K562 (cell line): ENCODE data around the gene HAPSTR1. TPM values are rescaled to one million over a fixed set of nuclear protein-coding genes. Genes with fewer than 3 reads are reported as not detected.

ENCODE experiments used
- ARID2 ChIP-seq: fragments of 450-650 bp; IDR thresholded peaks from 2 replicates; pipeline ENCODE4 v1.6.1; 2017; ENCODE audit warnings: antibody characterized with exemption, mild to moderate bottlenecking
- ARID3A ChIP-seq: IDR thresholded peaks from 2 replicates; pipeline ENCODE4 v1.6.1; 2012; ENCODE audit warnings: low read depth, low read length, improper control_type of control experiment, borderline replicate concordance
- BCL6 ChIP-seq: fragments of 250-450 bp; sonication (Bioruptor Pico); IDR thresholded peaks from 2 replicates; pipeline ENCODE4 v1.4.0; 2020
- CTBP1 ChIP-seq: fragments of 450-650 bp; IDR thresholded peaks from 2 replicates; pipeline ENCODE4 v1.6.1; 2016; ENCODE audit warnings: borderline replicate concordance
- ESRRA ChIP-seq: fragments of 450-650 bp; IDR thresholded peaks from 2 replicates; pipeline ENCODE4 v1.6.1; 2014; ENCODE audit warnings: low read depth, mild to moderate bottlenecking, moderate library complexity, borderline replicate concordance
- HDAC2 ChIP-seq: fragments of 450-650 bp; IDR thresholded peaks from 2 replicates; pipeline ENCODE4 v1.6.1; 2016; ENCODE audit warnings: mild to moderate bottlenecking
- HDGF ChIP-seq: fragments of 450-650 bp; IDR thresholded peaks from 2 replicates; pipeline ENCODE4 v1.6.1; 2016
- JUN ChIP-seq, 2 experiments: sonication (generic) in 1 of 2; formaldehyde crosslinking in 1 of 2; IDR thresholded peaks; 2 replicates each; pipeline versions ENCODE4 v1.6.1 to v1.8.0; 2012 to 2022; ENCODE audit warnings: borderline replicate concordance in 2 of 2, mild to moderate bottlenecking in 2 of 2, improper control_type of control experiment in 1 of 2, low read depth in 1 of 2, low read length in 1 of 2, missing genetic modification reagents in 1 of 2
- LCOR ChIP-seq: sonication (generic); formaldehyde crosslinking; IDR thresholded peaks from 2 replicates; pipeline ENCODE4 v1.8.0; 2022; ENCODE audit warnings: mild to moderate bottlenecking, missing genetic modification reagents
- POLR2A ChIP-seq: fragments of 450-650 bp; conservative IDR thresholded peaks from 2 replicates; pipeline ENCODE4 v1.6.1; 2016
- PRPF4 ChIP-seq: fragments of 200-400 bp; formaldehyde crosslinking; IDR thresholded peaks from one replicate; pipeline ENCODE4 v1.6.1; 2017; ENCODE audit warnings: low read length, low read depth, mild to moderate bottlenecking; ENCODE audit not compliant: insufficient read depth, poor library complexity, severe bottlenecking
- SP1 ChIP-seq: sonication (generic); formaldehyde crosslinking; IDR thresholded peaks from 2 replicates; pipeline ENCODE4 v1.8.1; 2022; ENCODE audit warnings: mild to moderate bottlenecking, missing genetic modification reagents
- SUPT5H ChIP-seq: fragments of 450-650 bp; IDR thresholded peaks from 2 replicates; pipeline ENCODE4 v1.6.1; 2016
- TCF3 ChIP-seq: sonication (generic); formaldehyde crosslinking; IDR thresholded peaks from 2 replicates; pipeline ENCODE4 v1.4.0; 2020; ENCODE audit warnings: mild to moderate bottlenecking, missing genetic modification reagents
- TCFL5 ChIP-seq: fragments of 250-450 bp; sonication (Bioruptor Pico); conservative IDR thresholded peaks from 2 replicates; pipeline ENCODE4 v1.6.1; 2021; ENCODE audit warnings: mild to moderate bottlenecking, moderate library complexity, matching md5 sums
- TEAD2 ChIP-seq: fragments of 450-650 bp; IDR thresholded peaks from 2 replicates; pipeline ENCODE4 v1.6.1; 2016; ENCODE audit warnings: missing genetic modification characterization, control low read depth, missing compliant biosample characterization
- THAP12 ChIP-seq: fragments of 250-450 bp; sonication (Bioruptor Pico); IDR thresholded peaks from 2 replicates; pipeline ENCODE4 v1.9.0; 2021; ENCODE audit warnings: mild to moderate bottlenecking, inconsistent platforms
- ZFP30 ChIP-seq: fragments of 250-450 bp; sonication (Bioruptor Pico); IDR thresholded peaks from 2 replicates; pipeline ENCODE4 v1.8.0; 2022; ENCODE audit warnings: moderate library complexity, mild to moderate bottlenecking, inconsistent platforms, borderline replicate concordance
- ZNF140 ChIP-seq: fragments of 250-450 bp; sonication (Bioruptor Pico); IDR thresholded peaks from 2 replicates; pipeline ENCODE4 v1.8.0; 2021; ENCODE audit warnings: moderate library complexity, mild to moderate bottlenecking, inconsistent platforms
- ZNF511 ChIP-seq: sonication (generic); formaldehyde crosslinking; IDR thresholded peaks from 2 replicates; pipeline ENCODE4 v1.8.0; 2022; ENCODE audit warnings: mild to moderate bottlenecking, missing genetic modification reagents
- polyA plus RNA-seq, 8 experiments: library from polyadenylated mRNA; depleted of rRNA in 4 of 8; stranded (reverse) in 5 of 8; unstranded in 3 of 8; fragments of >200 nt; fragmentation: Nextera tagmentation in 2 of 8; fragmentation: Illumina TruSeq in 1 of 8; extraction: Ambion mirVana in 2 of 8; extraction: Trizol in 1 of 8; gene quantifications; 2 replicates each; pipeline versions ENCODE4 v1.2.1 to v1.2.3, GENCODE V29; 2011 to 2014; ENCODE audit warnings: inconsistent platforms in 1 of 8, missing spikeins in 1 of 8
- total RNA-seq, 7 experiments: library from RNA; depleted of rRNA in 6 of 7; stranded (reverse); fragments of >200 nt in 6 of 7; fragmentation: Illumina TruSeq in 2 of 7; extraction: Trizol in 2 of 7; gene quantifications; 2 replicates each; pipeline versions ENCODE4 v1.2.1 to v1.2.3, GENCODE V29; 2011 to 2021; ENCODE audit warnings: low replicate concordance in 1 of 7
- TF ChIP-seq, protein P1 (sequence below): fragments of 200-800 bp; sonication (Bioruptor generic); IDR thresholded peaks from 2 replicates; pipeline ENCODE4 v1.6.1; 2017; ENCODE audit warnings: missing genetic modification characterization, missing compliant biosample characterization
- TF ChIP-seq, protein P2 (sequence below): sonication (generic); formaldehyde crosslinking; IDR thresholded peaks from 2 replicates; pipeline ENCODE4 v1.8.0; 2022; ENCODE audit warnings: mild to moderate bottlenecking, low read depth, missing genetic modification reagents

HAPSTR1 gene
- total and polyA plus RNA-seq, 9 of the 15 experiments (the other 6 are each of a cell fraction or from before 2014, with no cell fraction given), result 10.8 to 67.9 (median 36.5) TPM

- TF ChIP-seq ARID3A, result no peak
- no peak for TF ChIP-seq ZNF140
- TF ChIP-seq BCL6 (CRISPR knock-in tag), result no peak
- no peak for TF ChIP-seq PRPF4
- no peak for TF ChIP-seq ZFP30 (CRISPR knock-in tag)
- TF ChIP-seq, protein P1, sequence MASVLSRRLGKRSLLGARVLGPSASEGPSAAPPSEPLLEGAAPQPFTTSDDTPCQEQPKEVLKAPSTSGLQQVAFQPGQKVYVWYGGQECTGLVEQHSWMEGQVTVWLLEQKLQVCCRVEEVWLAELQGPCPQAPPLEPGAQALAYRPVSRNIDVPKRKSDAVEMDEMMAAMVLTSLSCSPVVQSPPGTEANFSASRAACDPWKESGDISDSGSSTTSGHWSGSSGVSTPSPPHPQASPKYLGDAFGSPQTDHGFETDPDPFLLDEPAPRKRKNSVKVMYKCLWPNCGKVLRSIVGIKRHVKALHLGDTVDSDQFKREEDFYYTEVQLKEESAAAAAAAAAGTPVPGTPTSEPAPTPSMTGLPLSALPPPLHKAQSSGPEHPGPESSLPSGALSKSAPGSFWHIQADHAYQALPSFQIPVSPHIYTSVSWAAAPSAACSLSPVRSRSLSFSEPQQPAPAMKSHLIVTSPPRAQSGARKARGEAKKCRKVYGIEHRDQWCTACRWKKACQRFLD, result no peak
- no peak for TF ChIP-seq TCFL5 (CRISPR knock-in tag)
- TF ChIP-seq LCOR (CRISPR knock-in tag), result peak; percentile 95
- TF ChIP-seq CTBP1, result peak; percentile 84
- peak; percentile 82 for TF ChIP-seq TEAD2 (tag)
- TF ChIP-seq ZNF511 (CRISPR knock-in tag), result no peak
- TF ChIP-seq TCF3 (CRISPR knock-in tag), result 0 out of 2 replicates have a peak, but pooled peaks have one; percentile 3
- TF ChIP-seq, protein P2, sequence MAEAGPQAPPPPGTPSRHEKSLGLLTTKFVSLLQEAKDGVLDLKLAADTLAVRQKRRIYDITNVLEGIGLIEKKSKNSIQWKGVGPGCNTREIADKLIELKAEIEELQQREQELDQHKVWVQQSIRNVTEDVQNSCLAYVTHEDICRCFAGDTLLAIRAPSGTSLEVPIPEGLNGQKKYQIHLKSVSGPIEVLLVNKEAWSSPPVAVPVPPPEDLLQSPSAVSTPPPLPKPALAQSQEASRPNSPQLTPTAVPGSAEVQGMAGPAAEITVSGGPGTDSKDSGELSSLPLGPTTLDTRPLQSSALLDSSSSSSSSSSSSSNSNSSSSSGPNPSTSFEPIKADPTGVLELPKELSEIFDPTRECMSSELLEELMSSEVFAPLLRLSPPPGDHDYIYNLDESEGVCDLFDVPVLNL, result no peak
- 0 out of 2 replicates have a peak, but pooled peaks have one; percentile 20 for TF ChIP-seq HDGF
- 0 out of 2 replicates have a peak, but pooled peaks have one; percentile 51 for TF ChIP-seq SP1 (CRISPR knock-in tag)
- no peak for TF ChIP-seq ARID2
- peak; percentile 58; the same call in 1 of the 2 replicates for TF ChIP-seq JUN (IDR thresholded peaks at IDR 0.05; ENCODE audit: borderline replicate concordance, low read depth, low read length)
- TF ChIP-seq JUN (CRISPR knock-in tag; IDR thresholded peaks at IDR 0.05; ENCODE audit: borderline replicate concordance), result no peak
- no peak for TF ChIP-seq THAP12 (CRISPR knock-in tag)
- TF ChIP-seq SUPT5H, result peak; percentile 60; the same call in 1 of the 2 replicates
- TF ChIP-seq ESRRA, result peak; percentile 63; the same call in 1 of the 2 replicates
- TF ChIP-seq POLR2A, result peak; percentile 75
- TF ChIP-seq HDAC2, result 0 out of 2 replicates have a peak, but pooled peaks have one; percentile 17
These were observed 38.3 kb upstream of the HAPSTR1 start (continued) for GRCh38 chr16:9053006-9053601.
